GM18498 (cell line): ENCODE measurements around the gene SLC2A6.

Source experiments
- ATAC-seq: cut with Tn5 transposase; IDR thresholded peaks from one replicate; pipeline ENCODE4 v1.9.1; 2021; ENCODE audit warnings: mild to moderate bottlenecking, moderate library complexity; ENCODE audit not compliant: unreplicated experiment

Gene SLC2A6

DNA sequence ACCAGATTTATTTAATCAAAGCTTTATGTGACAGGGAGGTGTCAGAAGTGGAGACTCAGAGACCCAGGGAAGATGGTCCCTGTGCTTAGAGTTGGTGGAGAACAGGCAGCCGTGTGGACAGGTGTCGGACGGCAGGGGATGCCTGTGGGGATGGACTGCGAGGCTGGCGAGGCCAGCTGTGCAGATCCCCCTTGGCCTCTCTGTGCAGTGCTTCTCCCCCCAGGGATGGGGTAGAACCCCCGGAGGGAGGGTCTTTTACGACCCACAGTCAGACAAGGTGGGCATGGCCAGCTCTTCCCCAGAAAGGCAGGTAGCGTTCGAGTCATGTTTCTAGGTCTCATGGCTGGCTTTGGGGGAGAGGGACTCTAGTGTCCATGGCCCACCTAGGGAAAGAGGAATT is 4.7 kb upstream of the SLC2A6 start:
- ATAC-seq = no peak

- peak; percentile 47 for ATAC-seq
Measured at GRCh38 chr9:133477992-133478850, 678 bp downstream of the SLC2A6 start.

- no peak for ATAC-seq
Measured at GRCh38 chr9:133477461-133477860, 1.4 kb downstream of the SLC2A6 start.

DNA sequence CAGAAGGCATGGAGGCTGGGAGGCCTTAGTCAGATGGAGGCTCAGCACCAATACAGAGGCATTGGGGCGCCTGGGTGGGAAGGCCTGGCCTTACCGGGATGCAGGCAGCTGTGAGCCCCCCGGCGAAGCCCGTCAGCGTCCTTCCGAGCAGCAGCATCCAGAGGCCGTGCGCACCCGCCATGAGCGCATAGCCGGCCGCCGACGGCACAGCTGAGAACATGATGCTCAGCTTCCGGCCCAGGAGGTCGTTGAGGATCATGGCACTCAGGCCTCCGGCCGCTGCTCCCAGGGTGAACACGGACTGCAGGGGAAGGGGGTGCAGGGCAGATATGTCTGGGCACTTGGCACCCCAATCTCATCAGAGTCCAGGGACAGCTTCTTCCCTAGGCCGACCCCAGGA is 2.0 kb downstream of the SLC2A6 start:
- no peak for ATAC-seq

GRCh38 chr9:133476036-133476931 is 2.6 kb downstream of the SLC2A6 start:
- no peak for ATAC-seq

DNA sequence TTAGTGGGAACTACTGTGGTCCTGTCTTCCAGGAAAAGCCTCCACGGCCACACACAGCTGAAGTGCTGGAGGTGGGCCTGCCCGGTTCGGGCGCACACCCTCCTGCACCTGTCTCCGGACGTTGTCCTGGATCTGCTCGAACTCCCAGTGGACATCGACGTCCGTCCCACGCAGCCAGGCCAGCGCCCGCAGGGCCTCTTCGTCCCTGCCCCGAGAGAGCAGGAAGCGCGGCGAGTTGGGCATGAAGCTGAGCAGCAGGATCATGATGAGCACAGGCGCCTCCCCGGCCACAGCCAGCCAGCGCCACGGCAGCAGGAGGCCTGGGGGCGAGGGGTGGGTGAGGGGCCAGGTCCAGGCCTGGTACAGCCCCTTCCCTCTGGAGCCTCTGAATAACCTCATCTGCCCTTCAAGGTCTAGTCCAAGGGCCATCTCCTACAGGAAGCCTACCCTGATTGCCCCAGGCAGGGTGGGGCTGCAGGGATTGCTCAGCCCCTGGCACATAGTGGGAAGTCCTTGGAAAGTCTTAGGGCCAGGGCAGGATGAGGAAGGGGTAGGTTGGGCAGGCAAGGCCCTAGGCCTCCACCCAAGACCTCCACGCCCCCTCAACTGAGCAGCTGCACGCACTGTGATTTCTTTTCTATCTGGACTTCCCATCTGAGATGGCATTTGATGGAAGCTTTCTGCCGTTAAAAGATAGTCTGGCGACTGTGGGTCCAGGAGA is 3.4 kb downstream of the SLC2A6 start:
- no peak for ATAC-seq

- no peak for ATAC-seq
Measured at GRCh38 chr9:133474853-133475252, 4.0 kb downstream of the SLC2A6 start.

DNA sequence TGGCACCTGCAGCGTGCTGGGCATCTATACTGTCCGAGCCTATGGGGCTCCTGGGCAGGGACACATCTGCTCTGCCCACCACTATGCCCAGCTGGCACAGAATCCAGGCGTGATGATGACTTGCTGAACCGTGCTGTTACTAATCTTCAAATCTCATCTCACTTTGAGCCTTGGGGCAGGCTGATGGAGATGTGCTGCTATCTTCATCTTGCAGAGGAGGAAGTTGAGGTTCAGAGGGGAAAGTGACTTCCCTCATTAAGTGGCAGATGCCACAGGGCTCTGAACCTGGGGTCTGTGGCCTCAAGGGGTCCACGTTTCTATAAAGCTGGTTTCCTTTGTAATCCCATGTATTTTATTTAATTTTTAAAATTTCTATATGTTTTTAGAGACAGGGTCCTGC is 4.7 kb downstream of the SLC2A6 start:
- ATAC-seq = no peak

- ATAC-seq = no peak
Measured at GRCh38 chr9:133473743-133474142, 5.2 kb downstream of the SLC2A6 start.

DNA sequence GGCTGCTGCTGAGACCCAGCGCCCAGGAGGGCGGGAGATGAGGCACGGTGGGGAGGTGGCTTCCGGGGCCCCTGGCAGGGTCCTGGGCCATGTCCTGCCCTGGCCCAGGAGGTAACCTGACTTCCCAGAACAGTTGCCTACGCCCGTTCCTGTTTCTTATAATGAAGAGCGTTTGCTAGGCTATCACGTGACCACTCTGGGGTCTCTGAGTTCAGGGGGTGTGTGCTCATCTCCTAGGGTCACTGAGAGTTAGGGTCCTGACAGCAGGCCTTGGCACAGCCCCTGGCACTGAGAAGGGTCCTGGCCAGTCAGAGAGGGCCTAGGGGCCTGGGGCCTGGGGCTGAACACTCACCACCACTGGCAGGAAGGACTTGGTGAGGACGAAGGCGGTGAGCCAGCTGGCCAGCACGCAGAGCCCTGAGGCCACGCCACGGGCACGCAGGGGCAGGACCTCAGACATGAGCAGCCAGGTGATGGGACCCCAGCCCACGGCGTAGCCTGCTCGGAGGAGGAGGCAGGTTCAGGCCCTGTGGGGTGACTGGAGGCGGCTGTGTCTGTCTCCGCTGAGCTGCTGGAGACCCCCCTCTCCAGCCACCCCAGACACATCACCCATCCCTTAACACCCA is 6.0 kb downstream of the SLC2A6 start:
- ATAC-seq = no peak

GRCh38 chr9:133472277-133472645 is 6.6 kb downstream of the SLC2A6 start:
- ATAC-seq = no peak

DNA sequence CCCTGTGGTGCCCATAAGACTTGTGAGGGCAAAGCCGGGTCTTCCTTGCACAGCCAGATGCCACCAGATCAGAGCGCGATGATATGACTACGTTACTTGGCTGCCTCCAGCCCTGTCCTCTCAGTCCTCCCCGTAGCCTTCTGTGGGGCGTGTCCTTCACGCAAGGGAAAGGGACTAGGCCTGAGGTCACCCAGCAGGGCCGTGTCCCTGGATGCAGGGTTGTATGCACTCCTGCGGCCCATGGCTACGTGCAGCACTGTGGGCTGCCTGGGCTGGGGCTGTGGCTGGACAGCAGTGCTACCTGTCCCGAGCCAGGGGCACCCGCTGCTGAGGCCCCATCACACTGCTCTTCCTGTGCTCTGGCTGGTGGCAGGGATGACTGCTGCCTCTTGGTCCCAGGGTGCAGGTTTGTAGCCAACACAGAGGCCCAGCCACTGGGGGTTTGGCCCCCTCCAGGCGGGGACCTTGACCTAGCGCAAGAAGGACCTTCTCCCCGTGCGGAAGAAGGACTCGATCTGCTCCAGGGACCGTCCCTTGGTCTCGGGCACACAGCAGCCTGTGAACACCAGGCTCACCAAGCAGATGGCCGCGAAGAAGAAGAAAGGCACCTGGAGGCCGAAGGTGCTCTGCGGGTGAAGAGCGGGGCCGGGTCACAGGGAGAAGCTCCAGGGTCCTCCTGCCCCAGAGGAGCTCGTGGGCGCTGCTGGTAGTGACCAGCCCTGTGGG is 7.2 kb downstream of the SLC2A6 start:
- ATAC-seq = no peak

DNA sequence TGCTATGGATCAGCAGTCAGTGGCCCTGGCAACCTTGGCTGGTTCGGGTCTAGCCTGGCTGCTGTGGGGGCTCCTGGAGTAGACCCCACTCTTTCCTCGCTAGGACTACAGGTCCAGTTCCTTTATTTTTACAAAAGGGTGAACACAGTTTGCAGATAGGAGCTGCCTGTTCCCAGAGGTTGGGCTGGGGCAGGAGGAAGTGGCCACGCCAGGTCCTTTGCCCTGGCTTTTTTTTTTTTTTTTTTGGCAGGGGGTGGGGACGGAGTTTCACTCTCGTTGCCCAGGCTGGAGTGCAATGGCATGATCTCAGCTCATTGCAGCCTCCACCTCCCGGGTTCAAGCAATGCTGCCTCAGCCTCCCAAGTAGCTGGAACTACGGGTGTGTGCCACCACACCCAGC is 7.9 kb downstream of the SLC2A6 start:
- no peak for ATAC-seq

- no peak for ATAC-seq
Measured at GRCh38 chr9:133470427-133470924, 8.4 kb downstream of the SLC2A6 start.

- no peak for ATAC-seq
Measured at GRCh38 chr9:133468777-133469421, 10.0 kb downstream of the SLC2A6 start.

- no peak for ATAC-seq
Measured at GRCh38 chr9:133468374-133468773, 10.5 kb downstream of the SLC2A6 start.

- ATAC-seq = no peak
Measured at GRCh38 chr9:133467101-133467500, 11.8 kb downstream of the SLC2A6 start.

DNA sequence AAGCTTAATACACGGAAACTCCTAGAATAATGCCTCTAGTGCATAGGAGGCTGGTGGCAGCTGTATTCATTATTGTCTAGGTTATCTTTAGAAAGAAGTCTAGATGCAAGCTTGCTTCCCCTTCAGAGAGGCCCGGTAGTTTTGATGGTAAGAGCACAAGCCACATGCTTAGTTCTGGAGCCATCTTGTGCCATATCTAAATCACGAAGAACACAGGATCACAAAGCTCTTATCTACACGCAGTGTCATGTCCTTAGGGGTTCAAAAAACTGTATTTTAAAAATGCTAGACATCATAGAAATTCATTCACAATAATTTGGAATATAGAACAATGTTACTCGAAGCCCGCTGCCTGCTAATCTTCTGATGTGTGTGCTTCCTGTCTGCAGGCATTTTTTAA is 12.9 kb downstream of the SLC2A6 start:
- ATAC-seq = no peak

DNA sequence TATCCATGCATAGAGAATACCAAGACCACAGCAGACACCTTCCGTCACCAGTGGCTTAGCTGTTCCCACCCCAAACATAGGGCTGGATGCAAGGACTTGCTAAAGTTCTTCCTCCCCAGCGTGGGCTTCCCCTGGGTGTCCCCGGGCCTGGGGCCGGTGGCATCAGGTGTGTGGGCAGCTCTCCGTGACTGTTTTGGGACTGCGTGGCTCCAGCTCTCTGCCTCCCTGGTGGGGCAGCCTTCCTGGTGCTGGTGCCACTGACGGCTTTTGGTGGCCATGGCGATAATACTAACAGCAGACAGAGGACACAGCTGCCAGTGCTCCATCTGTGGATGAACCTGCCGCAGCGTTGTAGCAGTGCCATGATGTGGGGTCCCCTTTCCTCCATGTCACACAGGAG is 14.3 kb downstream of the SLC2A6 start:
- no peak for ATAC-seq
